GM19239 (cell line): ENCODE measurements around the gene AHCYL1.

ENCODE experiments used
- DNase-seq: peaks from one replicate; pipeline ENCODE4 v3.0.0; 2011; ENCODE audit warnings: low spot score; ENCODE audit not compliant: insufficient read length
- FAIRE-seq: peaks from 2 replicates; lab custom pipeline; 2011; peaks lifted over from hg19 to GRCh38; lab: Jason Lieb, UNC

The AHCYL1 gene

GRCh38 chr1:109974191-109974590 is 10.4 kb upstream of the AHCYL1 start:
- DNase-seq, result no peak
- no peak for FAIRE-seq

GRCh38 chr1:109975718-109976117 is 8.8 kb upstream of the AHCYL1 start:
- no peak for FAIRE-seq
- DNase-seq, result no peak

- no peak for FAIRE-seq
- no peak for DNase-seq
Measured at GRCh38 chr1:109976762-109977161, 7.8 kb upstream of the AHCYL1 start.

- no peak for FAIRE-seq
- DNase-seq, result no peak
Measured at GRCh38 chr1:109977225-109977624, 7.3 kb upstream of the AHCYL1 start.

- FAIRE-seq, result no peak
- no peak for DNase-seq
Measured at GRCh38 chr1:109977657-109978378, 6.7 kb upstream of the AHCYL1 start.

GRCh38 chr1:109978761-109979488 is 5.6 kb upstream of the AHCYL1 start:
- FAIRE-seq (no peak), DNase-seq (no peak)

DNA sequence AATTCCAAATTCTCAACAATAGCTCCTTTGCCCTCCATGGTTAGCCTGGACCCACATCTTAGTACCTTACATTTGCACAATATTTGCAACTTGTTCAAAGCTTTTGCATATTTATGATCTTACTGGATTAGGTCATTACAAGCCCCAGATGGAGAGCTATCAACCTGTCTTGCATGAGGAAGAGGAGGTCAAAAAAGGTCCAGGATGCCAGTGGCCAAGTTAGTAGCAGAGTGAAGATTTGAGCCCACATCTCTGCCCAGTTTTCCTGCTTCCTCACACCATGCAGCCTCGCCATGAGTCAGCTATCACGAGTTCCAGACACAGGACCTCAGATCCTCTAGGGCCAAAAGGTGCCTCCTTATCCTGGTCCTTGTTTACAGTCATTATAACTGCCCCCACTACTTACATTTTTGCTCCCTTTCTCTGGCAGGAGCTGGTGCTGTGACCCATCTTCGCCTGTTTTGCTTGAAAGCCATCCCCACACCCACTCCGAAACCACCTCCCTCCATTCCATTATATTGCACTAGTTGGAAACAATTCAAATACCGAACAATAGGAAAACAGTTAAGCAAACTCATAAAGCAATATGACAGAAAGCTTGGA is 5.0 kb upstream of the AHCYL1 start:
- DNase-seq, result no peak

GRCh38 chr1:109980324-109981003 is 4.1 kb upstream of the AHCYL1 start:
- FAIRE-seq, result no peak
- no peak for DNase-seq

More for the DNA sequence above, 5.0 kb upstream of the AHCYL1 start:
- FAIRE-seq, result no peak

DNA sequence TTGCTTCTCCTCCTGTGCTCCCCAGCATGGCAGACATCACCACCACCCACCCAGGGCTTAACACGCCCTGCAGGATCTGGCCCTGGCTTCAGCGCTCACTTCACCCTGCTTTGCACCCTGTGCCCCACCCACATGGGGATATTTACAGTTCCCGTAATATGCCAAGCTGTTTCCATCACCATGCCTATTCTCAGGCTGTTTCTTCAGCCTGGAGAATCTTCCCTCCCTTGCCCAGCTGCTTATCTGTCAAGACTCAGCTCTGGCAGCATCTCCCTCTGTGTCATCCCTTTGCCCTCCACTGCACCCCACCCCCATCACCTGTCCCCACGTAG is 3.6 kb upstream of the AHCYL1 start:
- DNase-seq (no peak), FAIRE-seq (no peak)

DNA sequence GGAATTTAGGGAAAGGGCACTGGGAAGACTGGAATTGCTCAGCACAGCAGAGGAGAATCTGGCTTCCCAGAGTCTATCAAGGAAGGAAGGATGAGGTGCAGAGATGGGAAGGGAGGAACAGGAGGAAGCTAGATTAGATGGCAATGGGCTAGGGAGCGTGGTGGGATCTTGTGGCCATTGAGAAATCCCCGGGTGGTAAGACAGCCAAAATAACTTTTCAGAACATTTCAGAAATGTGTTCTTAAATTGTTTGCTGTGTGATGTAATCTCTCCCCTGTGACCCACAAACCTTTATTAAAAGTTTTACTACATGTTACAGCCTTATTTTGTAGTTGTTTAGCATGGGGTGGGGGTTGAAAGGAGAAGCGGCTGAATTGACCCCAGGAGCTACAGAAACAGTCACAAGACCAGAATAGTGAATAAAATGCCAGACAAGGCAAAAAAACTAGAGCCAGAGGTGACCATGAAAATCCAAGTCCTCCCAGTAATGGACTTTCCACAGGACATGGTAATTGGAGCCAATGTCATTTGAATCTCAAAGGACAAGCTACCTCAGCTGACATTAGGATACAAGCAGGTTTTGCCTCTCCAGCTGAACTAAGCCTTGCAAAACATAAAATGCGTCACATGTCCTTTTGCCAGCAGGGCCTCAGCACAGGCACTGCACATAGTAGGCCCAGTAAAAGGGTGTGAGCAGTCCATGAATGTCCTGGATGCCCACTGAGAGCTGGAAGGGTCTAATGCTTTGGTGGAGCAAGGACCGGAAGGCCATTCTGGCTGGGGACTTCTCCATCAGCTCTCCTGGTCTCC is 980 bp upstream of the AHCYL1 start:
- DNase-seq (no peak), FAIRE-seq (no peak)

DNA sequence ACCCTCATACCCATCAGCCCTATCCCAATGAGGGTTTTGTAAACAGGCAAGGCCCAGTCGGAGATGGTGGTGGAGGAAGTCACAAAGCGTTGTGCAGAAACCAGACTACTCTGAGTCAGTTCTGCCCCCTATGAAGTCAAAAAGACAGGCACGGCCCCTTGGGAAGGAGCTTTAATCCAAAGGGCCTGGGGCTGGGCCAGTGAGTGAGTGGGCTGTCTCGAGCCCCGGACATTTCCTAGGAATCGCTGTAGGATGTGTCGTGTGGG is 442 bp upstream of the AHCYL1 start:
- FAIRE-seq, result no peak

GRCh38 chr1:109985247-109986053 is 885 bp downstream of the AHCYL1 start:
- DNase-seq (no peak), FAIRE-seq (peak; percentile 72)

More for the DNA sequence above, 442 bp upstream of the AHCYL1 start:
- no peak for DNase-seq

DNA sequence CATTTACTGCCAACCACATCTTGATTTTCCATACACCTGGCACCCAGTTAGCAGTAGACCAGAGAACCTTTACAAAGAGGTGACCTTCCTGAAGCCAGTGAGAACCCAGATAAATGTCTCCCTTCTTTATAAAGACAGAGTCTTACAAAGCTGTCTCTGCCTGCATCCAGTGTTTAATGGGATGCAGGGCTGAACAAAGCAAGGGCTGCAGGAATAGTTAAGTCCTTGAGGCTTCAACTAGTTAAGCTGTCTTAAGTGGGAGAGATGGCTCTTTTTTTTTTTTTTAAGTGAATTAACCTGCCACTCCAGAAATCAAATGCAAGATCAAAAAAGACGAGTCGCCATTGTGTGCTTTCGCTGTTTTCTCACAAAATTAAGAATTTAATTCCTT is 1.5 kb downstream of the AHCYL1 start:
- FAIRE-seq (no peak), DNase-seq (no peak)

DNA sequence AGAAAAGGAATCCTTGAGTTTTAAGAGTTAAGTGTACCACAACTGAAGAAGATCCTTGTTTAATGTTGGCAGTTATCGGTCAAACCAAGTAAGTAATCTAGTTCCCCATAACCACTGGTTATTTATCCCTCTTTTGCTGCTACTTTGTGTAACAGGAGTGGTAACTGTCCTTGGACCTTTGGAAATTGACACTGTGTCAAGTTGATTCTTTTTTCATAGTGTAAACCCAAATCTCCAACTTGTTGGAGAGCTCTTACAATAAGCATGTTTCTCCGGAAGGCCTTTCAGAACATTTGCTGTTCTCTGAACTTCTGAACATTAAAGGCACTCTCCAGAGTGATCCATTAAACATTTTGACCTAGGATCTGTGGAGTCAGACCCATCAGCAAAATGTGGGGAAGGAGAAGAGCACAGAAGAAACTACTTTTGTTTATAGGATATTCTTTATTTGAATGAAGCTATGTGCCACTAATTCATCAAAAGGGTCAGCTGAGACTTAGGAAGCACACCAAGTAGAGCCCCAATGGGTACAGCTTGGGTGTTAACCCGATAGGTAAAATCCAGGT is 3.9 kb downstream of the AHCYL1 start:
- DNase-seq (no peak), FAIRE-seq (no peak)

GRCh38 chr1:109989506-109990301 is 5.1 kb downstream of the AHCYL1 start:
- no peak for FAIRE-seq
- DNase-seq, result no peak

- FAIRE-seq (no peak), DNase-seq (no peak)
Measured at GRCh38 chr1:109990302-109990653, 5.7 kb downstream of the AHCYL1 start.

DNA sequence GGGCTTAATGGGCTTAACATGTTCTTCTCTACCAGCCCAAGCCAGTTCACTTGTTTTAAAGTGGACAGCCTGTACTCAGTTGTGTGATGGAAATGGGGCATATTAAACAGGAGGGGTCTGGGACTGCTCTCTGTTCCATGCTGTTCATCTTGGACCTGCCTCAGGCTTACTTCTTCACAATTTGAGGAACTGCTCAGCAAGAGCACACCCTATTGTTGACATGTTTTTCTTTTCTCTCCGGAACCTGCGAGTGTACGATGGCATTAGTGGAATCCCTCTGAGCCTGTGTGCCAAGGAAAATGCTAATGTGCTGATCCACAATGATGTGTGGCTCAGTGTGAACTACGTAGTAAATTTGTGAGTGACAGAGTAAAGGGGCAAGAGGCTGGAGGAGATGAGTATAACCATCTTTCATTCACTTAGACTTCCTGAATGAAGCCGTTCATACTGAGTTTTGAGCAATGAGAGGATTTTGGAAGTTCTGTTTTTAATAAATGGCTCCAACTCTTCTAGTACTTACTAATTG is 6.9 kb downstream of the AHCYL1 start:
- FAIRE-seq, result no peak
- no peak for DNase-seq

DNA sequence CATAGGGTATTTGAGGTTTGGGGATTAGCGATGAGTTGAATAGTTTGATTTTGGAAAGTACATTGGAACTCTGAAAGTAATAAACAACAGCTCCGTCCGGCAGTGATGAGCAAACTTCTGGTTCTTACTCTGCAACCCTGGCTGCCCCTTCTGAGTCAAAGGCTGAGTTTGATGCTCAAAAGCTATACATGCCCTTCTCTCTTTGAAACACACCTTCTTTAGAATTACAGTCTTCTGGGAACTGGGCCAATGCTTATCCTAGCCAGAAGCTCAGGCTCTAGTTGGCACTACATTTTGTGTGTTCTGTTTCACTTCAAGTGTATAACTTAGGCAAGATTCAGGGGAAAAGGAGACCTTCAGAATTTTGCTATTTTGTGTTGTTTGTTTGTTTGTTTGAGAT is 9.3 kb downstream of the AHCYL1 start:
- DNase-seq, result no peak
- no peak for FAIRE-seq
